GM23338 (cell line): ENCODE measurements around the gene THBS2. TPM values are rescaled to one million over a fixed set of nuclear protein-coding genes. Genes with fewer than 3 reads are reported as not detected.

ENCODE experiments used
- ATAC-seq: fragments of 200-7000 bp; cut with Tn5 transposase; 3 replicates; pipeline ENCODE4 v1.9.1; 2020
- DNase-seq: peaks from one replicate; pipeline ENCODE4 v3.0.0-alpha.2; 2015; ENCODE audit warnings: low spot score
- H2AFZ ChIP-seq: fragments of 200-600 bp; sonication (generic); 2 replicates; pipeline ENCODE4 v1.8.0; 2016; ENCODE audit warnings: antibody characterized with exemption, mild to moderate bottlenecking, moderate library complexity
- H3F3A ChIP-seq: fragments of 200-600 bp; sonication (generic); replicated peaks from 2 replicates; pipeline ENCODE4 v1.8.0; 2017; ENCODE audit warnings: antibody characterized with exemption, mixed run types, low read depth
- H3K27ac ChIP-seq: fragments of 200-600 bp; sonication (generic); 2 replicates; pipeline ENCODE4 v1.6.1; 2016; ENCODE audit warnings: low read depth
- H3K27me3 ChIP-seq: fragments of 200-600 bp; sonication (generic); 2 replicates; pipeline ENCODE4 v1.8.0; 2016; ENCODE audit warnings: mild to moderate bottlenecking, mixed run types, moderate library complexity; ENCODE audit not compliant: insufficient read depth
- H3K36me3 ChIP-seq: fragments of 200-600 bp; sonication (generic); 2 replicates; pipeline ENCODE4 v1.8.0; 2016; ENCODE audit warnings: mild to moderate bottlenecking; ENCODE audit not compliant: insufficient read depth
- H3K4me1 ChIP-seq: fragments of 200-600 bp; sonication (generic); 2 replicates; pipeline ENCODE4 v1.8.0; 2016; ENCODE audit warnings: mild to moderate bottlenecking, moderate library complexity; ENCODE audit not compliant: insufficient read depth
- H3K4me2 ChIP-seq: fragments of 200-600 bp; sonication (generic); 2 replicates; pipeline ENCODE4 v1.7.1; 2017; ENCODE audit warnings: mixed run types
- H3K4me3 ChIP-seq: fragments of 200-600 bp; sonication (generic); 2 replicates; pipeline ENCODE4 v1.6.1; 2016; ENCODE audit warnings: mixed run types
- H3K79me2 ChIP-seq: fragments of 200-600 bp; sonication (generic); replicated peaks from 2 replicates; pipeline ENCODE4 v1.8.0; 2017; ENCODE audit warnings: mild to moderate bottlenecking; ENCODE audit not compliant: insufficient read depth
- H3K9me2 ChIP-seq: fragments of 200-600 bp; sonication (generic); 2 replicates; pipeline ENCODE4 v1.8.0; 2017; ENCODE audit not compliant: insufficient read depth
- H4K20me1 ChIP-seq: fragments of 200-600 bp; sonication (generic); replicated peaks from 2 replicates; pipeline ENCODE4 v1.8.0; 2017; ENCODE audit warnings: mild to moderate bottlenecking; ENCODE audit not compliant: insufficient read depth
- H3K27ac Mint-ChIP-seq: 2 replicates; pipeline ENCODE4 v1.8.0; 2020; ENCODE audit warnings: inconsistent platforms, mild to moderate bottlenecking, moderate library complexity, mixed read lengths
- H3K27me3 Mint-ChIP-seq: 3 replicates; pipeline ENCODE4 v1.8.0; 2022; ENCODE audit warnings: low read depth, mild to moderate bottlenecking, moderate library complexity, mixed read lengths, inconsistent platforms; ENCODE audit not compliant: insufficient read depth, poor library complexity
- H3K36me3 Mint-ChIP-seq: 3 replicates; pipeline ENCODE4 v1.8.0; 2021; ENCODE audit warnings: low read depth, mild to moderate bottlenecking, inconsistent platforms, moderate library complexity, mixed read lengths
- H3K4me1 Mint-ChIP-seq: 3 replicates; pipeline ENCODE4 v1.8.0; 2020; ENCODE audit warnings: mild to moderate bottlenecking, inconsistent platforms, mixed read lengths
- H3K4me3 Mint-ChIP-seq: 3 replicates; pipeline ENCODE4 v1.8.0; 2021; ENCODE audit warnings: moderate library complexity, mild to moderate bottlenecking, inconsistent platforms, mixed read lengths
- H3K9me3 Mint-ChIP-seq: 3 replicates; pipeline ENCODE4 v1.8.0; 2020; ENCODE audit warnings: moderate library complexity, mild to moderate bottlenecking, inconsistent platforms, mixed read lengths
- CREB1 ChIP-seq: fragments of 250-450 bp; sonication (Bioruptor Pico); IDR thresholded peaks from 2 replicates; pipeline ENCODE4 v1.5.0; 2020; ENCODE audit warnings: low read depth, mild to moderate bottlenecking, moderate library complexity
- CTCF ChIP-seq, 2 experiments: fragments of 200-600 bp in 1 of 2; sonication (generic) in 1 of 2; conservative IDR thresholded peaks; 2 replicates each; pipeline versions ENCODE4 v1.5.1 to v1.6.1; 2016 to 2017; ENCODE audit warnings: antibody characterized with exemption in 2 of 2, low read depth in 2 of 2, mild to moderate bottlenecking in 2 of 2, moderate library complexity in 1 of 2
- ETS1 ChIP-seq: IDR thresholded peaks from 2 replicates; pipeline ENCODE4 v1.6.1; 2016; ENCODE audit warnings: antibody characterized with exemption
- EZH2 ChIP-seq: fragments of 200-600 bp; sonication (generic); IDR thresholded peaks from one replicate; pipeline ENCODE4 v1.8.0; 2017; ENCODE audit warnings: antibody characterized with exemption, mild to moderate bottlenecking, low read depth; ENCODE audit not compliant: unreplicated experiment
- EZH2phosphoT487 ChIP-seq: fragments of 200-600 bp; sonication (generic); IDR thresholded peaks from one replicate; pipeline ENCODE4 v1.8.1; 2018; ENCODE audit warnings: antibody characterized with exemption; ENCODE audit not compliant: unreplicated experiment
- JUNB ChIP-seq: IDR thresholded peaks from one replicate; pipeline ENCODE4 v1.6.1; 2016; ENCODE audit warnings: antibody characterized with exemption; ENCODE audit not compliant: unreplicated experiment
- NANOG ChIP-seq: IDR thresholded peaks from 2 replicates; pipeline ENCODE4 v1.6.1; 2016; ENCODE audit warnings: antibody characterized with exemption, borderline replicate concordance
- POLR2AphosphoS5 ChIP-seq: IDR thresholded peaks from 2 replicates; pipeline ENCODE4 v1.6.1; 2016; ENCODE audit warnings: antibody characterized with exemption, low read depth
- REST ChIP-seq: IDR thresholded peaks from one replicate; pipeline ENCODE4 v1.6.1; 2018; ENCODE audit warnings: antibody characterized with exemption; ENCODE audit not compliant: unreplicated experiment
- STAT1 ChIP-seq: IDR thresholded peaks from one replicate; pipeline ENCODE4 v1.6.1; 2016; ENCODE audit warnings: antibody characterized with exemption; ENCODE audit not compliant: unreplicated experiment
- ZNF114 ChIP-seq: fragments of 250-450 bp; sonication (Bioruptor Pico); IDR thresholded peaks from 2 replicates; pipeline ENCODE4 v1.5.0; 2020; ENCODE audit warnings: mild to moderate bottlenecking, moderate library complexity
- polyA plus RNA-seq: library from polyadenylated mRNA; unstranded; fragments of >200 nt; fragmentation: Nextera tagmentation; extraction: Ambion mirVana; gene quantifications from 2 replicates; pipeline ENCODE4 v1.2.1, GENCODE V29; 2016
- total RNA-seq: library from RNA; depleted of rRNA; stranded (reverse); fragments of >200 nt; shearing (Covaris generic); gene quantifications from 2 replicates; pipeline ENCODE4 v1.2.3, GENCODE V29; 2014
- TF ChIP-seq, protein P1 (sequence below): fragments of 250-450 bp; sonication (Bioruptor Pico); IDR thresholded peaks from 2 replicates; pipeline ENCODE4 v1.5.0; 2020; ENCODE audit warnings: mild to moderate bottlenecking, moderate library complexity

THBS2 gene
- total and polyA plus RNA-seq, 2 experiments from 2014 or later = 7.9 to 44.7 TPM

DNA sequence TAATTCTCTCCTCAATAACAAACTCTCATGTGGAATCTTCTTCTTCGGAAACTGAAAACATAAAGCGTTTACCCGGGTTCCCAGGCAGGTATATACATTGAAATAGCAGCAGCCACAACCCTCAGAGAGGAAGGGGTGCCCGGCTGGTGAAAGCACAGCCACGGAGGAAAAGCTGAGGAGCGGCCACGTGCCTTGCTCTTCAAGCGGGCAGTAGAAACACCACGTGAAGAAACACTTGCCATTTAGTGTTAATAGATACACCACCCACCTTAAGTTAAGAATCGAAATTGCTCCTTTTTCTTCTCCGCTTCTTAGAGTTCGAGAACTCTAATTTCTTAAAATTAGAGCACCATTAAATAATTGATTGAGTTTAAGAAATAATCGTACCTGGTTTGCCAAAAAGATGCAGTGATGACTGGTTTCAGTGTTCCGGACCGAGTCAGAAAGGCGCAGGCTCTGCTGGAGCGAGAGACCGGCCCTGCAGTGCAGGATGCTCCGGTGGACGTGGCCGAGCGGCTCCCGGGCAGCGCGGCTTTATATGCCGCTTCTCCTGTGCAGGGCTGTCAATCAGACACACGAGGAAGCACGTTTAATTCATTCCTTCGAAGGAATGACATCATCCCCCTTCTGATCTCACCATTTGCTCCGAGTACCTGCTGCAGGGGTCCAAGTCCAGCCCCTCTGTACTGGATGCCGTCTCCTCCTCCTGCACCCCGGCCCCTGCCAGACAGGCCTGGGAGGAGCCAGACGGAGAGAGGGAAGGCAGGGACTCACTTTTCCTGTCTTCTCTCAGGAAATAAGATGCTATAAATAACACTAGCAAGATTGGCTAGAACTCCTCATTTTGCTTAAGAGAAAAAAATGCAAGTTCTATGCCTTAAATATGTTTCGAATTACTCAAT is at the start of gene THBS2 (continued):
- no peak for TF ChIP-seq EZH2phosphoT487

DNA sequence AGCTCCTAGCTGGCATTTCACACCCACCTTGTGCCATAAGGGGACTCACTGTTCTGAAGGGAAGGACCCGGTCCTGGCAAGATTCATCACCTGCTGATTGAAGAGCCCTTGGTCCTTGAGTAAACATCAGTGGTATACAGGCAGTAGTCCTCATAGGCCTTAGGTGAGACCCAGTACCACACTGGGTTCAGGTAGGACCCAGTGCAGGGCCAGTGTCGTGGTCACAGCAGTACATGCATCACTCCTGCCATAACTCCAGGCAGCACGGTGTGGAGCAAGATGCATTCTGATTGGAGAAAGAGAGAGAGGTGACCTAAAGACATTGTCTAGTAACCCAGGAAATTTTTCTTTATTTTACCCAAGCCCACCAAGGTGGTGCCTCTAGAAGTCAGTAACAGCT is 49.1 kb upstream of the THBS2 start:
- no peak for TF ChIP-seq REST
- TF ChIP-seq POLR2AphosphoS5 = no peak
- TF ChIP-seq CTCF (conservative IDR thresholded peaks at IDR 0.05; ENCODE audit: low read depth in 2 of 2) = no peak
- TF ChIP-seq EZH2 = no peak
- TF ChIP-seq JUNB = no peak
- TF ChIP-seq ZNF114 (CRISPR knock-in tag) = no peak
- no peak for TF ChIP-seq NANOG
- TF ChIP-seq, protein P1, sequence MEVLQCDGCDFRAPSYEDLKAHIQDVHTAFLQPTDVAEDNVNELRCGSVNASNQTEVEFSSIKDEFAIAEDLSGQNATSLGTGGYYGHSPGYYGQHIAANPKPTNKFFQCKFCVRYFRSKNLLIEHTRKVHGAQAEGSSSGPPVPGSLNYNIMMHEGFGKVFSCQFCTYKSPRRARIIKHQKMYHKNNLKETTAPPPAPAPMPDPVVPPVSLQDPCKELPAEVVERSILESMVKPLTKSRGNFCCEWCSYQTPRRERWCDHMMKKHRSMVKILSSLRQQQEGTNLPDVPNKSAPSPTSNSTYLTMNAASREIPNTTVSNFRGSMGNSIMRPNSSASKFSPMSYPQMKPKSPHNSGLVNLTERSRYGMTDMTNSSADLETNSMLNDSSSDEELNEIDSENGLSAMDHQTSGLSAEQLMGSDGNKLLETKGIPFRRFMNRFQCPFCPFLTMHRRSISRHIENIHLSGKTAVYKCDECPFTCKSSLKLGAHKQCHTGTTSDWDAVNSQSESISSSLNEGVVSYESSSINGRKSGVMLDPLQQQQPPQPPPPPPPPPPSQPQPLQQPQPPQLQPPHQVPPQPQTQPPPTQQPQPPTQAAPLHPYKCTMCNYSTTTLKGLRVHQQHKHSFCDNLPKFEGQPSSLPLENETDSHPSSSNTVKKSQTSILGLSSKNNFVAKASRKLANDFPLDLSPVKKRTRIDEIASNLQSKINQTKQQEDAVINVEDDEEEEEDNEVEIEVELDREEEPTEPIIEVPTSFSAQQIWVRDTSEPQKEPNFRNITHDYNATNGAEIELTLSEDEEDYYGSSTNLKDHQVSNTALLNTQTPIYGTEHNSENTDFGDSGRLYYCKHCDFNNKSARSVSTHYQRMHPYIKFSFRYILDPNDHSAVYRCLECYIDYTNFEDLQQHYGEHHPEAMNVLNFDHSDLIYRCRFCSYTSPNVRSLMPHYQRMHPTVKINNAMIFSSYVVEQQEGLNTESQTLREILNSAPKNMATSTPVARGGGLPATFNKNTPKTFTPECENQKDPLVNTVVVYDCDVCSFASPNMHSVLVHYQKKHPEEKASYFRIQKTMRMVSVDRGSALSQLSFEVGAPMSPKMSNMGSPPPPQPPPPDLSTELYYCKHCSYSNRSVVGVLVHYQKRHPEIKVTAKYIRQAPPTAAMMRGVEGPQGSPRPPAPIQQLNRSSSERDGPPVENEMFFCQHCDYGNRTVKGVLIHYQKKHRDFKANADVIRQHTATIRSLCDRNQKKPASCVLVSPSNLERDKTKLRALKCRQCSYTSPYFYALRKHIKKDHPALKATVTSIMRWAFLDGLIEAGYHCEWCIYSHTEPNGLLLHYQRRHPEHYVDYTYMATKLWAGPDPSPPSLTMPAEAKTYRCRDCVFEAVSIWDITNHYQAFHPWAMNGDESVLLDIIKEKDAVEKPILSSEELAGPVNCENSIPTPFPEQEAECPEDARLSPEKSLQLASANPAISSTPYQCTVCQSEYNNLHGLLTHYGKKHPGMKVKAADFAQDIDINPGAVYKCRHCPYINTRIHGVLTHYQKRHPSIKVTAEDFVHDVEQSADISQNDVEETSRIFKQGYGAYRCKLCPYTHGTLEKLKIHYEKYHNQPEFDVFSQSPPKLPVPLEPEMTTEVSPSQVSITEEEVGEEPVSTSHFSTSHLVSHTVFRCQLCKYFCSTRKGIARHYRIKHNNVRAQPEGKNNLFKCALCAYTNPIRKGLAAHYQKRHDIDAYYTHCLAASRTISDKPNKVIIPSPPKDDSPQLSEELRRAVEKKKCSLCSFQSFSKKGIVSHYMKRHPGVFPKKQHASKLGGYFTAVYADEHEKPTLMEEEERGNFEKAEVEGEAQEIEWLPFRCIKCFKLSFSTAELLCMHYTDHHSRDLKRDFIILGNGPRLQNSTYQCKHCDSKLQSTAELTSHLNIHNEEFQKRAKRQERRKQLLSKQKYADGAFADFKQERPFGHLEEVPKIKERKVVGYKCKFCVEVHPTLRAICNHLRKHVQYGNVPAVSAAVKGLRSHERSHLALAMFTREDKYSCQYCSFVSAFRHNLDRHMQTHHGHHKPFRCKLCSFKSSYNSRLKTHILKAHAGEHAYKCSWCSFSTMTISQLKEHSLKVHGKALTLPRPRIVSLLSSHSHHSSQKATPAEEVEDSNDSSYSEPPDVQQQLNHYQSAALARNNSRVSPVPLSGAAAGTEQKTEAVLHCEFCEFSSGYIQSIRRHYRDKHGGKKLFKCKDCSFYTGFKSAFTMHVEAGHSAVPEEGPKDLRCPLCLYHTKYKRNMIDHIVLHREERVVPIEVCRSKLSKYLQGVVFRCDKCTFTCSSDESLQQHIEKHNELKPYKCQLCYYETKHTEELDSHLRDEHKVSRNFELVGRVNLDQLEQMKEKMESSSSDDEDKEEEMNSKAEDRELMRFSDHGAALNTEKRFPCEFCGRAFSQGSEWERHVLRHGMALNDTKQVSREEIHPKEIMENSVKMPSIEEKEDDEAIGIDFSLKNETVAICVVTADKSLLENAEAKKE (CRISPR knock-in tag) = no peak
- no peak for TF ChIP-seq STAT1
- no peak for TF ChIP-seq EZH2phosphoT487
- no peak for TF ChIP-seq ETS1
- no peak for TF ChIP-seq CREB1 (CRISPR knock-in tag)
- Histone ChIP-seq H3K4me2 (no peak overlapping the region), H3K9me2 (no peaks in the 10 kb centered on the region; the same call in 1 of the 2 replicates), H3K27me3 (no peaks in the 10 kb centered on the region), H2AFZ (no peak overlapping the region), H3F3A (no peaks in the 10 kb centered on the region), H3K4me1 (no peaks in the 10 kb centered on the region), H3K4me3 (no peak overlapping the region), H3K79me2 (no peaks in the 10 kb centered on the region), H3K36me3 (no peaks in the 10 kb centered on the region), H4K20me1 (no peaks in the 10 kb centered on the region), H3K27ac (no peak overlapping the region)
- no peak overlapping the region for H3K27ac Mint-ChIP-seq
- ATAC-seq (no peak), DNase-seq (no peak)
- H3K4me3 Mint-ChIP-seq = no peak overlapping the region
- no peaks in the 10 kb centered on the region; the same call in 2 of the 3 replicates for H3K36me3 Mint-ChIP-seq
- peaks cover 2% of the 10 kb centered on the region for H3K27me3 Mint-ChIP-seq
- H3K9me3 Mint-ChIP-seq = peaks cover 8% of the 10 kb centered on the region; the same call in 2 of the 3 replicates
- no peaks in the 10 kb centered on the region for H3K4me1 Mint-ChIP-seq
